Panc1 (cell line): ENCODE data around the gene WASL.

Source experiments
- POLR2AphosphoS5 ChIP-seq: IDR thresholded peaks from 2 replicates; pipeline ENCODE4 v1.6.1; 2012; ENCODE audit warnings: mild to moderate bottlenecking, low read depth, low read length, moderate library complexity
- SIN3A ChIP-seq: IDR thresholded peaks from 2 replicates; pipeline ENCODE4 v1.6.1; 2012; ENCODE audit warnings: low read depth, mild to moderate bottlenecking, low read length, moderate library complexity, borderline replicate concordance; ENCODE audit not compliant: insufficient read depth
- TF ChIP-seq, protein P1 (sequence below): fragments of 450-650 bp; IDR thresholded peaks from 2 replicates; pipeline ENCODE4 v1.5.1; 2017; ENCODE audit warnings: mild to moderate bottlenecking
- TF ChIP-seq, protein P2 (sequence below), 2 experiments: IDR thresholded peaks; 2 replicates each; pipeline ENCODE4 v1.6.1; 2011 to 2012; ENCODE audit warnings: low read depth in 2 of 2, control low read depth in 1 of 2, low read length in 1 of 2, mild to moderate bottlenecking in 1 of 2, moderate library complexity in 1 of 2; ENCODE audit not compliant: insufficient read depth in 1 of 2

- TF ChIP-seq, protein P1, sequence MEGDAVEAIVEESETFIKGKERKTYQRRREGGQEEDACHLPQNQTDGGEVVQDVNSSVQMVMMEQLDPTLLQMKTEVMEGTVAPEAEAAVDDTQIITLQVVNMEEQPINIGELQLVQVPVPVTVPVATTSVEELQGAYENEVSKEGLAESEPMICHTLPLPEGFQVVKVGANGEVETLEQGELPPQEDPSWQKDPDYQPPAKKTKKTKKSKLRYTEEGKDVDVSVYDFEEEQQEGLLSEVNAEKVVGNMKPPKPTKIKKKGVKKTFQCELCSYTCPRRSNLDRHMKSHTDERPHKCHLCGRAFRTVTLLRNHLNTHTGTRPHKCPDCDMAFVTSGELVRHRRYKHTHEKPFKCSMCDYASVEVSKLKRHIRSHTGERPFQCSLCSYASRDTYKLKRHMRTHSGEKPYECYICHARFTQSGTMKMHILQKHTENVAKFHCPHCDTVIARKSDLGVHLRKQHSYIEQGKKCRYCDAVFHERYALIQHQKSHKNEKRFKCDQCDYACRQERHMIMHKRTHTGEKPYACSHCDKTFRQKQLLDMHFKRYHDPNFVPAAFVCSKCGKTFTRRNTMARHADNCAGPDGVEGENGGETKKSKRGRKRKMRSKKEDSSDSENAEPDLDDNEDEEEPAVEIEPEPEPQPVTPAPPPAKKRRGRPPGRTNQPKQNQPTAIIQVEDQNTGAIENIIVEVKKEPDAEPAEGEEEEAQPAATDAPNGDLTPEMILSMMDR, result no peak
- TF ChIP-seq POLR2AphosphoS5, result no peak
- TF ChIP-seq, protein P2, sequence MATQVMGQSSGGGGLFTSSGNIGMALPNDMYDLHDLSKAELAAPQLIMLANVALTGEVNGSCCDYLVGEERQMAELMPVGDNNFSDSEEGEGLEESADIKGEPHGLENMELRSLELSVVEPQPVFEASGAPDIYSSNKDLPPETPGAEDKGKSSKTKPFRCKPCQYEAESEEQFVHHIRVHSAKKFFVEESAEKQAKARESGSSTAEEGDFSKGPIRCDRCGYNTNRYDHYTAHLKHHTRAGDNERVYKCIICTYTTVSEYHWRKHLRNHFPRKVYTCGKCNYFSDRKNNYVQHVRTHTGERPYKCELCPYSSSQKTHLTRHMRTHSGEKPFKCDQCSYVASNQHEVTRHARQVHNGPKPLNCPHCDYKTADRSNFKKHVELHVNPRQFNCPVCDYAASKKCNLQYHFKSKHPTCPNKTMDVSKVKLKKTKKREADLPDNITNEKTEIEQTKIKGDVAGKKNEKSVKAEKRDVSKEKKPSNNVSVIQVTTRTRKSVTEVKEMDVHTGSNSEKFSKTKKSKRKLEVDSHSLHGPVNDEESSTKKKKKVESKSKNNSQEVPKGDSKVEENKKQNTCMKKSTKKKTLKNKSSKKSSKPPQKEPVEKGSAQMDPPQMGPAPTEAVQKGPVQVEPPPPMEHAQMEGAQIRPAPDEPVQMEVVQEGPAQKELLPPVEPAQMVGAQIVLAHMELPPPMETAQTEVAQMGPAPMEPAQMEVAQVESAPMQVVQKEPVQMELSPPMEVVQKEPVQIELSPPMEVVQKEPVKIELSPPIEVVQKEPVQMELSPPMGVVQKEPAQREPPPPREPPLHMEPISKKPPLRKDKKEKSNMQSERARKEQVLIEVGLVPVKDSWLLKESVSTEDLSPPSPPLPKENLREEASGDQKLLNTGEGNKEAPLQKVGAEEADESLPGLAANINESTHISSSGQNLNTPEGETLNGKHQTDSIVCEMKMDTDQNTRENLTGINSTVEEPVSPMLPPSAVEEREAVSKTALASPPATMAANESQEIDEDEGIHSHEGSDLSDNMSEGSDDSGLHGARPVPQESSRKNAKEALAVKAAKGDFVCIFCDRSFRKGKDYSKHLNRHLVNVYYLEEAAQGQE (IDR thresholded peaks at IDR 0.05; ENCODE audit: insufficient read depth in 1 of 2, low read depth in 2 of 2, low read length in 1 of 2), result no peak
- no peak for TF ChIP-seq SIN3A
Measured at GRCh38 chr7:123681561-123681960, 67.2 kb downstream of the WASL start.
